Mononuclear cell (primary cell): ENCODE data around the gene APOA4. TPM values are rescaled to one million over a fixed set of nuclear protein-coding genes. Genes with fewer than 3 reads are reported as not detected.
"Not testable (repeated sequence)": the region's sequence is repeated elsewhere in the genome, so short reads cannot be mapped to it uniquely, and the experiment has no call there.

Experiments
- H3K27me3 ChIP-seq: 2 replicates; pipeline ENCODE4 v1.6.0; 2011; ENCODE audit warnings: low read length, control low read depth; ENCODE audit not compliant: insufficient read depth
- H3K4me1 ChIP-seq: 2 replicates; pipeline ENCODE4 v1.5.1; 2011; ENCODE audit warnings: mild to moderate bottlenecking, low read length, control low read depth; ENCODE audit not compliant: insufficient read depth
- H3K4me3 ChIP-seq: 2 replicates; pipeline ENCODE4 v1.5.1; 2011; ENCODE audit warnings: mild to moderate bottlenecking, low read length, moderate library complexity
- H3K9me3 ChIP-seq: 2 replicates; pipeline ENCODE4 v1.5.1; 2011; ENCODE audit warnings: low read depth, mild to moderate bottlenecking, control low read depth, low read length
- total RNA-seq: library from RNA; depleted of rRNA; stranded (reverse); fragments of >200 nt; gene quantifications from one replicate; pipeline ENCODE4 v1.2.3, GENCODE V29; 2012

Gene APOA4
- total RNA-seq, 1 donor: not detected

DNA sequence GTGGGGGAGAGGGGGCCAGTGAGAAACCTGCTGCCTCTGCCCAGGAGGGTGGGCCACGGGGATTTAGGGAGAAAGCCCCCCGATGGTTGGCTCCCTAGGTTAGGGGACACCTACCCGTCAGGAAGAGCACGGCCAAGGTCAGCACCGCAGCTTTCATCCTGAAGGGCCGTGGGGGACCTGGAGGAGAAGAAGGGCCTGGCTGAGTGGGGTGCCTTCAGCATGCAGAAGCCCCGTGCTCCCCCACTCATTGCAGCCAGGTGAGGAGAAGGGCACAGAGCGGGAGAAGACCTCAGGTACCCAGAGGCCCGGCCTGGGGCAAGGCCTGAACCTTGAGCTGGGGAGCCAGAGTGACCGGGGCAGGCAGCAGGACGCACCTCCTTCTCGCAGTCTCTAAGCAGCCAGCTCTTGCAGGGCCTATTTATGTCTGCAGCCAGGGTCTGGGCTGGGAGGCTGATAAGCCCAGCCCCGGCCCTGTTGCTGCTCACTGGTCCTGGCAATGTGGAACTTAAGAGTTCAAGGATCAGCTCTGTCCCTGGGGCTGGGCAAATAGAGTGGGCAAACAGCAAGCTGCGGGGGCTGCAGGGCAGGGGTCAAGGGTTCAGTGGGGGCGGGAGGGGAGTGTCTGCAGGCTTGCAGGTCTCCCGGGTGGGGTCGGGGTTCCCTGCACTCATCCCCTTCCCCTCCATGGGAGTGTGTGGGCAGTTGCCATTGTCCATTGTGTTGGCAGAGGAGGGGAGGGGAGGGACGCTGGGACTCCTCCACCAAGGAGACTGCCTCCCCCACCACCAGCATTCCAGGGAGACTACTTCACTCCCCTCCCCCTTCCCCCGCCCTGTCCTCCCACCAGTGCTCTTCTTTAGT lies 14.4 kb upstream of the APOA4 start, which contains the start of gene APOA1:
Gene APOA1 (minus strand): TSS at position 392 of the 861 bp plus-strand sequence. CDS start 235 bp downstream, at position 157.
- peaks cover 18% of the 10 kb centered on the region for H3K4me1 ChIP-seq
- no peaks in the 10 kb centered on the region for H3K27me3 ChIP-seq
- H3K9me3 ChIP-seq: no peaks in the 10 kb centered on the region
- H3K4me3 ChIP-seq: no peak within 1 kb of the TSS

- H3K4me3 ChIP-seq: no peak overlapping the region
- no peaks in the 10 kb centered on the region for H3K9me3 ChIP-seq
- H3K27me3 ChIP-seq: no peaks in the 10 kb centered on the region
- H3K4me1 ChIP-seq: peaks cover 18% of the 10 kb centered on the region
Measured at GRCh38 chr11:116836632-116836991, 13.5 kb upstream of the APOA4 start.

GRCh38 chr11:116835791-116836631 lies 12.9 kb upstream of the APOA4 start:
- Histone ChIP-seq H3K9me3 (no peaks in the 10 kb centered on the region), H3K27me3 (no peaks in the 10 kb centered on the region), H3K4me1 (peaks cover 18% of the 10 kb centered on the region), H3K4me3 (peak overlapping the region; percentile 23)

GRCh38 chr11:116835042-116835772 lies 12.1 kb upstream of the APOA4 start:
- Histone ChIP-seq H3K4me3 (peak overlapping the region; percentile 23), H3K4me1 (peaks cover 18% of the 10 kb centered on the region)

DNA sequence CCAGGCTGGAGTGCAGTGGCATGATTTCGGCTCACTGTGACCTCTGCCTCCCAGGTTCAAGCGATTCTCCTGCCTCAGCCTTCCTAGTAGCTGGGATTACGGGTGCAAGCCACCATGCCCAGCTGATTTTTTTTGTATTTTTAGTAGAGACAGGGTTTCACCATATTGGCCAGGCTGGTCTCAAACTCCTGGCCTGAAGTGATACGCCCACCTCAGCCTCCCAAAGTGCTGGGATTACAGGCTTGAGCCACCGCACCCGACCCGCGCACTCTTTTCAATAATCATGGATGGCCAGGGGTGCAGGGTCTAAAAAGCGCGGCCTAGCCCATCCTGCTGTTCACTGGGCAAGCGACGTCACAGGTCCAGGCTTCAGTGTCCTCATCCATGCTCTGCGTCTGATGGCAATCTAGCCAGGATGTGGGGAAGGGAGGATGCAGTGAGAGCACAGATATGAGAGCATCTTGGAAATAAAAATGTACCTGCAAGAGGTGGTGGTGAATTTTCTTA lies 11.5 kb upstream of the APOA4 start:
- H3K27me3 ChIP-seq, H3K9me3 ChIP-seq, H3K4me3 ChIP-seq: not testable (repeated sequence)
- peaks cover 18% of the 10 kb centered on the region for H3K4me1 ChIP-seq

More at GRCh38 chr11:116835042-116835772, 12.1 kb upstream of the APOA4 start:
- Histone ChIP-seq H3K9me3 (no peaks in the 10 kb centered on the region), H3K27me3 (no peaks in the 10 kb centered on the region)

GRCh38 chr11:116833816-116834534 lies 10.9 kb upstream of the APOA4 start:
- H3K4me3 ChIP-seq: no peak overlapping the region
- H3K27me3 ChIP-seq: no peaks in the 10 kb centered on the region

GRCh38 chr11:116833491-116833815 lies 10.3 kb upstream of the APOA4 start:
- Histone ChIP-seq H3K4me1 (peaks cover 18% of the 10 kb centered on the region), H3K9me3 (no peaks in the 10 kb centered on the region), H3K27me3 (no peaks in the 10 kb centered on the region), H3K4me3 (no peak overlapping the region)

More at GRCh38 chr11:116833816-116834534, 10.9 kb upstream of the APOA4 start:
- H3K4me1 ChIP-seq: peaks cover 18% of the 10 kb centered on the region
- no peaks in the 10 kb centered on the region for H3K9me3 ChIP-seq

GRCh38 chr11:116832350-116833290 lies 9.5 kb upstream of the APOA4 start:
- H3K4me3 ChIP-seq: no peak overlapping the region
- no peaks in the 10 kb centered on the region for H3K9me3 ChIP-seq
- no peaks in the 10 kb centered on the region for H3K27me3 ChIP-seq
- peaks cover 18% of the 10 kb centered on the region for H3K4me1 ChIP-seq

DNA sequence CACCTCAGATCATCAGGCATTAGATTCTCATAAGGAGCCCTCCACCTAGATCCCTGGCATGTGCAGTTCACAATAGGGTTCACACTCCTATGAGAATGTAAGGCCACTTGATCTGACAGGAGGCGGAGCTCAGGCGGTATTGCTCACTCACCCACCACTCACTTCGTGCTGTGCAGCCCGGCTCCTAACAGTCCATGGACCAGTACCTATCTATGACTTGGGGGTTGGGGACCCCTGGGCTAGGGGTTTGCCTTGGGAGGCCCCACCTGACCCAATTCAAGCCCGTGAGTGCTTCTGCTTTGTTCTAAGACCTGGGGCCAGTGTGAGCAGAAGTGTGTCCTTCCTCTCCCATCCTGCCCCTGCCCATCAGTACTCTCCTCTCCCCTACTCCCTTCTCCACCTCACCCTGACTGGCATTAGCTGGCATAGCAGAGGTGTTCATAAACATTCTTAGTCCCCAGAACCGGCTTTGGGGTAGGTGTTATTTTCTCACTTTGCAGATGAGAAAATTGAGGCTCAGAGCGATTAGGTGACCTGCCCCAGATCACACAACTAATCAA lies 8.8 kb upstream of the APOA4 start:
- Histone ChIP-seq H3K4me3 (no peak overlapping the region), H3K27me3 (no peaks in the 10 kb centered on the region), H3K9me3 (no peaks in the 10 kb centered on the region), H3K4me1 (peaks cover 18% of the 10 kb centered on the region)

GRCh38 chr11:116830184-116830912 lies 7.2 kb upstream of the APOA4 start:
- Histone ChIP-seq H3K9me3 (no peaks in the 10 kb centered on the region), H3K27me3 (no peaks in the 10 kb centered on the region), H3K4me3 (no peak overlapping the region), H3K4me1 (peaks cover 6% of the 10 kb centered on the region)

DNA sequence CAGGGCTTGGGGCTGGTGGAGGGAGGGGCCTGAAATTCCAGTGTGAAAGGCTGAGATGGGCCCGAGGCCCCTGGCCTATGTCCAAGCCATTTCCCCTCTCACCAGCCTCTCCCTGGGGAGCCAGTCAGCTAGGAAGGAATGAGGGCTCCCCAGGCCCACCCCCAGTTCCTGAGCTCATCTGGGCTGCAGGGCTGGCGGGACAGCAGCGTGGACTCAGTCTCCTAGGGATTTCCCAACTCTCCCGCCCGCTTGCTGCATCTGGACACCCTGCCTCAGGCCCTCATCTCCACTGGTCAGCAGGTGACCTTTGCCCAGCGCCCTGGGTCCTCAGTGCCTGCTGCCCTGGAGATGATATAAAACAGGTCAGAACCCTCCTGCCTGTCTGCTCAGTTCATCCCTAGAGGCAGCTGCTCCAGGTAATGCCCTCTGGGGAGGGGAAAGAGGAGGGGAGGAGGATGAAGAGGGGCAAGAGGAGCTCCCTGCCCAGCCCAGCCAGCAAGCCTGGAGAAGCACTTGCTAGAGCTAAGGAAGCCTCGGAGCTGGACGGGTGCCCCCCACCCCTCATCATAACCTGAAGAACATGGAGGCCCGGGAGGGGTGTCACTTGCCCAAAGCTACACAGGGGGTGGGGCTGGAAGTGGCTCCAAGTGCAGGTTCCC lies 6.5 kb upstream of the APOA4 start, which contains the start of gene APOC3:
Gene APOC3 (plus strand): TSS at position 383 of the 659 bp plus-strand sequence. CDS start 676 bp downstream, outside the sequence.
- H3K4me3 ChIP-seq: no peak within 1 kb of the TSS
- H3K9me3 ChIP-seq: no peaks in the 10 kb centered on the region
- no peaks in the 10 kb centered on the region for H3K4me1 ChIP-seq
- H3K27me3 ChIP-seq: no peaks in the 10 kb centered on the region
